Stimulated activated CD4-positive, alpha-beta T cell treated with anti-CD3 and anti-CD28 coated beads, Interleukin-4, amount 100 ng/mL, for 4 hours (primary cell): ENCODE data around the gene MICAL3.
"Not testable (repeated sequence)": the region's sequence is repeated elsewhere in the genome, so short reads cannot be mapped to it uniquely, and the experiment has no call there.

Source experiments
- DNase-seq, 2 experiments: peaks; one replicate each; pipeline ENCODE4 v3.0.0-alpha.2; 2020

MICAL3 gene

DNA sequence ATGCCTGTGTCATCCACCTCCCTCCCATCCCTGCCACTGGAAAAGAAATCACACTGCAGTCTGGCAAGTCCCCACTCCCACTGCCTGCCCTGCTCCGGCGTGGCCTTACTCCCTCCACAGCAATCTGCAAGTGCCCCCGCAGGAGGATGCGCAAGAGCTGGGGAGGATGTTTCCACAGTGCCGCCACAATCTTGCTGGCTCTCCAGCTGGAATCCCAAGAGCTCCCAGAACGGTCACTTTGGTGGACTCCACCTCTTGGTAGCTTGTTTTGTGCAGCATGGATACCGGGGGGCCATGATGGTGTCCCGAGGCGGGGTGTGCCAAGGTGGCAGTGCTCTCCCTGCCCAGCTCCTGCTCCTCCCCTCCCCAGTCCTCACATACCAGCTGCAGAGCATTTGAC is 76.3 kb downstream of the MICAL3 start:
- DNase-seq, result no peak

DNA sequence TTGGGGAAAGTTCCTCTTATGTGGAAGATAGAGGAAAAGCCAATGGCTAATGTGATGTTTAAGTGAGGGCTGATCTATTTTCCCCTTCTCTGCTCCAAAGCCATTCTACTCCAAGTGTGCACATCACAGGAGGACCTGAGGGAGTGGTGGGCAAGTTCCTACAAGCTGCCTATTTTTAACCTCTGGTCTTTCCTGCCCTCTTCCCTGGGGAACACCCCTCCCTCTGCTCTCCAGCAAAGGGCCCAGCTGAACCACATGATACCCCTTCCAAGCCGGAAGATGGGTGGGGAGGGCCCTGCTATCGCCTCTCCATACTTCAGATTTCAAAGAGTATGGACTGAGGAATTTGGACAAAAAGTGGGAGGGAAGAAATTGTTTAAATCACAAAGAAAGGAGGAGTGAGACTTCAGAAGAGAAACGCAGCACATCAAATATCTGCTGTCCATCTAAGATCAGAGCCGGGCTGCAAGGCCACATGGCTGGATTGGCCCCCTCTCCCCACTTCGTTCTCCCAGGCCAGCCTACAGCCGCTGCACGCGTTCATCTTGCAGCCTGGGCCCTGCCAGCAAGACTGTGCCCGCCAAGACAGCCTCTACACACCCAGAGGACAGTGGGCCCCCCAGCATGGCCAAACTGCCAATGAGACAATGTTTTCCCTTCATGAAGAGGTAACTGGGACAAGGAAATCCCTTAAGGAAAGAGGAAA is 77.5 kb downstream of the MICAL3 start:
- no peak for DNase-seq

DNA sequence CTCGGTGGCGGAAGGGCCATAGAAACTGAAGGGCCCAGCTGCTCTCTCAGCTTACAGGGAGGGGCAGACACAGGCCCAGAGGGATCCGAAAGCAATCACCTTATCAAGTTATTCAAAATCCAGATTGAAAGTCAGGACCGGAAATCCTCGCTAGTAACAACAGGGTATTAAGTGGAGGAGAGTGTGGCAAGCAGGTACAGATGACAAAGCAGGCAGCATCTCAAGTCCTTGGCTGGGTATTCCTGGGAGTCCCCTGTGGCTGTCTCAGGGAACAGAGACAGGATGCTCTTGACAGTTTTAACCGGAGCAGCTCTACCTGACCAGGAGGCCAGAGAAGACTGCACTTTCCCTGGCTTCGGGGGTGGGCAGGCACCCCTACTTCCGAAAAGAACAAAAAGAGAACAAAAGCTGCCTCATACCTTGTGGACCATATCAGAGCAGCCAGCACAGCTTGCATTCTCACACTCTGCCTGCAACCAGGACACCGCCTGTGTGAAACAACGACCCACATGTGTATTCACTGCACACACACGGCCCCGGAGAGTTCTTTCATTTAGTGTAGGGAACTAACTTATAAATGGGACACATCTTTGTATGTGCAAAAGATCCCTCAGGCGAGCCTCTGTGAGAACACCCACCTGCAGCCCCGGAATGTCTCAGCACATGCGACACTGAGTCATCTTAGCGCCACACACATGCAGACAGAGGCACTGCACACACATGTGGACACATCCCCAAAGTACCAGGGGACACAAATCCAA is 78.3 kb downstream of the MICAL3 start:
- DNase-seq, result no peak

GRCh38 chr22:17945156-17945887 is 79.0 kb downstream of the MICAL3 start:
- DNase-seq, result no peak

DNA sequence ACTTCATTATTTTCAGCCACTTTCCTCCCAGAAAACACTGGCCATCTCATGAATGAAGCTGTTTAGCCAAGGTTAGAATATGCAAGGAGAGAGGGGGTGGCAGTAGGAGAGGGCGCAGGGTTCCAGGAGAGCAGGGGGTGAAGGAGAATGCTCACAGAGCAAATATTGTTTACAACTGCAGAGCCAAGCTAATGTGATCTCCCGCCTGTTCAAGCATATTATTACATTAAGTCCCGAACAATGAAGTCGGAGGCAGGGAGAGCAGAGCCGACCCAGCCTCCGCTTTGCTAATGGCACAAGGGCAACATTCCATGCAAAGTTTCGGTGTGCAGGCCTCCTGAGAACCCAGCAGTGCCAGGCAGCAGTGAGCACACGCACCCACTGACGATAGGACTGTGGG is 80.1 kb downstream of the MICAL3 start:
- DNase-seq, result no peak

GRCh38 chr22:17943533-17944249 is 80.7 kb downstream of the MICAL3 start:
- no peak for DNase-seq

DNA sequence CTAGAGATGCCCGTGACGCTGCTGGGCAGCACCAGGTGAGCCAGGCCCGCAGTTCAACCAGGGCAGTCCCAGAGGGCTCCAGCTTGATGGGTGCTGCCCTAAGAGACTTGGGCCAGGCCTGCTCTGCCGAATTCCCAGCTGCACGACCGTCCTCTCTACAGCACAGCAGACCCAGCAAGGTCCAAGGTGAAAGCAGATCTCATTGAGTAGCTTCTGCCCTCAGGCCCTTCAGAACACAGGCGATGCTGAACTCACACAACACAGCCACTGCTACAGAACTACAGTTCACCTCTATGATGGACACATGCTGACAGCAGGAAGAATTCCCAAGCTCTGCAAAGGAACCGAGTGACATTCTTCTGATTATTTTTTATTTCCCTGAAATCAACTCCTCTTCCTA is 81.6 kb downstream of the MICAL3 start:
- no peak for DNase-seq

DNA sequence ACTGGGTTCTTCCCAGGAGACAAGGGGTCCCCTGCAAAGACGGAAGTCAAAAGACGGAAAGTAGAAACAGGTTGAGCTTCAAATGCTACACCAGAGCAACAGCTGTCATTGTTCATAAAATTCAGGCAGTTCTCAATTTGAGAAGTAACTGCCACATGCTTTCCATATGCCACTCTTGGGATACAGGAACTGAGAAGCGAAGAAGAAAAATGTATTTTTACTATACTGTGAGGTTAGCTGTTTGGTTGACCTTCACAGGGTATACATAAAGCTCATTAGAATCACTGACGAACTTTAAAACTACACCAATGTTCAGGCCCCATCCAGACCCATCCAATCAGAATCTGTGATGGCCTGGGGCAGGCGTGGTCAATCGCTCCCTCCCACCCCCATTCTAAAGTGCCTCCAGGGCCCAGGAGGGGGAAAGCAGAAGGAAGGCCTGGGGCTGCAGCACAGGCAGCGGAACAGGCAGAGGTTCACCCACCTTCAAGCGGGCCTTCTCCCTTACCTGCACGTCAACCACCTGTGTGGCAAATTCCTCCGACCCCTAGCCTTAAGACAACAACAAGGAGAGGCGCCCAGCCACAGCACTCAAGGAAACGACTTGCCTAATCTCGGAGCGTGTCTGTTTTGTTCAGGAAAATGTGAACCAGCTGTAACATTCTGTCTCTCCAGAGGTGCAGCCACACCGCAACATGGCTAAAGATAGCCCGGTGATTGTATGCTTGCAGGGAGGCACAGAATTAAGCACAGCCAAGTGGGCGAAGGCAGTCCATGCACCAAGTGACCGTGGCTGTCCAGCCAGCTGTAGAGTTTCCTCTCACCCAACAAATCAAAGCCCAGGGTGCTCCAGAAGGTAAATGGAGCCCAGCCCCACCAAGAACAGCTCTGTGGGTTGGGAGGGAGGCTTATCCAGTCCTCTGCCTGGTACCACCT is 82.6 kb downstream of the MICAL3 start:
- DNase-seq, result no peak

GRCh38 chr22:17939579-17939978 is 84.8 kb downstream of the MICAL3 start:
- no peak for DNase-seq

- no peak for DNase-seq
Measured at GRCh38 chr22:17939011-17939410, 85.3 kb downstream of the MICAL3 start.

DNA sequence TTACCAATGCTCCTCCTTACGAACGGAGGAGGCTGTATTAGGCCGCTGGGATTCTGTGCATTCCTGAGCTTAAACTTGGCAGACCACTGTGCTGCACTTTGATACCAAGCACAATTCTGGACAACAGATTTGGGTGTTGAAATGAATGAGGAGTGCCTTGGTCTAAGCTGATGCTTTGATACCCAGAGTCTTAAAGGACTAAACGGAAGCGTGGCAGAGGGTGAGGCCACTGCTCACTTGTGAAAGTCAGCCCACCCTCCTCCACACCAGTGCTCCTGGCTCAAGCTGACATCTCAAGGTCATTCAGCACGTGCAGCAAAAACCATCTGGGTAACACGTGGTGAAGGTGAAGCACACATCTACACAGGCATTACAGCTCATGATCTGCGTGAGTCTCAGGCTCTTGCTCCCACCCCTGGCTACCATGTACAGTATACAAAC is 85.9 kb downstream of the MICAL3 start:
- no peak for DNase-seq

- DNase-seq, result not testable (repeated sequence)
Measured at GRCh38 chr22:17932457-17932856, 91.9 kb downstream of the MICAL3 start.

DNA sequence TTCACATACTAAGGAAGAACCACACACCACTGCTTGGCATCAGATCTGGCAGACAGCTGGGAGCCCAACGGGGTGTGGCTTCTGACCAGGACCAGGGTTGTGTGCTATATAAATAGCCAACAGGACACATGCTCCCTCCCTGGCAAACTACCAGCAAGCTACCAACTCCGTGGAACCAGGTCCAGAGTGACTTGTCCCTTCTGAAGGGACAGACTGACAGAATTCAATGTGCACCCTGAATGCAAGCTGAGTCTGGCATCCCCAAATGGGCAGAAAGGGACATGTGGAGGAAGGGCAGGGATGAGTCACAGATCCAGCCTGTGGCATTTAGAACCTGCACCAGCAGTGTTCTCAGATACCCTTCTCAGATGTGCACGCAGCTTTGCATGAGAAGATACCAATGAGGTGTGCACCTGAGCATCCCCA is 92.9 kb downstream of the MICAL3 start:
- DNase-seq, result no peak

DNA sequence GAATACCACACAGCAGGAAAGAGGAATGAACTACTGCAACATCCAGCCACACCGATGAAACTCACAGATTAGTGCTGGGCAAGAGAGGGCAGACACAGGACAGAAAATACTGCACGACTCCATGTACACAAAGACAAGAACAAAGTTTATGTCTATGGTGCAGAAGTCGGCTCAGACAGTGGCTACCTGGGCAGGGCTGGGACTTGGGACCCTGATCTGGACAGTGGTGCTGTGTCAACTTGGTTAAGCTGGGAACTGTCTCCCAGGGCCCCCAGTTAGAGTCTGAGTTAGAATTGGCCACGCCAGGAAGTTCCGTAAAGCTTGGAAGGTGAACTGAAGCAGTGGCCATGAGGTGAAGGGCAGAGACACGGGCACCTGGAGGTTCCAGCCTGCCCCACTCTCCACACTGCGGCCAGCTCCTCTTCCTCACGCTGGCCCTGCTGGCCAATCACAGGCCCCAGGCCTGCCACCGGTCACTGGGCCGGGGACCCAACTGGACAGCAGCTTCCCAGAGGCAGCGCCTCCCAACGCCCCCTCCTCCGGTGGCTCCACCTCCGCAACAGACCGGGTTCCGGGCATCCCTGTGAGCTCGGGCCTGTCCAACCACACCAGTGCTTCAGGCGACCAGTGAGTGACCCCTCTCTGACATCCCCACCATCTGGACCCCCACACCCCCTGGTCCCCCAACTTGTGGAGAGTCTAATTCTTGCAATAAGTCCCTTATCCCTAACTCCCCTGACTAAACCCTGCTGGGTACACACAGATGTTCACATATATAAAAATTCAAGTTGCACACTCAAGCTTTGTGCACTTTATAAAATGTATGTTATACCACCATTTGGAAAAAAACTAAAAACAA is 93.7 kb downstream of the MICAL3 start:
- DNase-seq, result no peak

- no peak for DNase-seq
Measured at GRCh38 chr22:17929909-17930308, 94.5 kb downstream of the MICAL3 start.

GRCh38 chr22:17928391-17928790 is 96.0 kb downstream of the MICAL3 start:
- DNase-seq, result no peak

DNA sequence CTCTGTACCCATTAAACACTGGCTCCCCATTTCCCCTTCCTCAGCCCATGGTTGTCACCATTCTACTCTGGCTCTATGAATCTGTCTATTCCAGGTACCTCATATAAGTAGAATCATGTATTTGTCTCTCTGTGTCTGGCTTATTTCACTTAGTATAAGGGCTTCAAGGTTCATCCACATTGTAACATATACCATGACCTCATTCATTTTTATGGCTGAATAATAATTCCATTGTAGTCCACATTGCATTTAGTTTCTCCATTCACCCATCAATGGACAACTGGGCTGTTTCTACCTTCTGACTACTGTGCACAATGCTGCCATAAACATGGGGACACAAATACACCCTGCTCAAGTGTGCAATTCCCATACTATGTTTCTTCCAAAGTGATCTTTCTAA is 97.3 kb downstream of the MICAL3 start:
- no peak for DNase-seq

GRCh38 chr22:17926516-17926915 is 97.8 kb downstream of the MICAL3 start:
- no peak for DNase-seq

DNA sequence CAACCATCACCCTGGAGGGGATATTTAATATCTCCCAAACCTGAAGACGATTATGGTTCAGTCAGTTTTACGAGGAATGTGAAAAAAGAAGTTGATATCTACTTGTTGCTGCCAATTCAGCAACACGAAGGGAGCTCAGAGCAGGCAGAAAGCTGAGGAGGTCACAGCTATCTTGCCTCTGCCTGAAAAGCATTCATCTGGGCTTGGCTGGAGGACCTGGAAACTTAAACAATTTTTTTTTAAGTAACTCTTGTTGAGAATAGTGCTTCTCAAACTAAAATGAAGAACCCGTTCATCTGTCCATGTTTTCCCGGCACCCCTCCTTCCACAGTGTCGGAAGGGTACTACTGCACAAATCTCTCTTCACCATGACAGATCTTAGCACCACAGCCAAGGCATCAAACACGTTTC is 98.9 kb downstream of the MICAL3 start:
- DNase-seq, result no peak

DNA sequence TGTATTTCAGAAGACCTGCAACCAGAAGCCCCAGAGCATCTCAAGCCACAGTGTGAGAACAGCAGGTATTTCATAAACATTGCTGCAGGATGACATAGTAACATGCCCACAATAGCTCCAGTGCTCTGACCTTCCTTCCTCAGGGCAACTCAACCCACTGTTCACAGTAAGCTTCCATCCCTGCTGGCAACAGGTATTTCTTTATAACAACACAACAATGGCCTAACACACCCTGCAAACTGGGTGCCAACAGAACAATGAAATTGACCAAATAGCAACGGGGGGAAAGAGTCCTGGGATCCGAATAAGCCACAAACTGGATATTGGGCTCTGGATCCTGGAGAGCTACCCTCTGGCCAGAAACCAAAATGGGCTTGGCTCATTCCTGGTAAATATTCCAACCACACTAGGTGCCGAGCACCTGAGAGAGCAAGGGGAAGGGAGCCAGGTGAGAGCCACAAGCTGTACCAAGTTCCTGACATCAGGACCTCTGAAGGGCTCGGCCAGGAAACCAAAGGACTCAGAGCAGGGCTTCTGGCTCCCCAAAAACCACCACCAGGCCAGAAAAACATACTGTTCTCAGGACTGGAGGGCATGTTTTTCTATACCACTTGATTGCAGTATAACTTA is 99.5 kb downstream of the MICAL3 start:
- DNase-seq, result no peak
